GM12891 (cell line): Measurements from ENCODE around the gene FOXD2.

ENCODE experiments used
- DNase-seq: peaks from one replicate; pipeline ENCODE4 v3.0.0; 2011; ENCODE audit warnings: low spot score; ENCODE audit not compliant: insufficient read length
- FAIRE-seq: peaks from 2 replicates; lab custom pipeline; 2011; peaks lifted over from hg19 to GRCh38; lab: Jason Lieb, UNC
- PAX5 ChIP-seq: IDR thresholded peaks from 2 replicates; pipeline ENCODE4 v1.6.1; 2011; ENCODE audit warnings: low read length, moderate library complexity, mild to moderate bottlenecking; ENCODE audit not compliant: insufficient read depth, severe bottlenecking
- POLR2A ChIP-seq: IDR thresholded peaks from 2 replicates; pipeline ENCODE4 v1.6.1; 2011; ENCODE audit warnings: low read depth, low read length, control low read depth
- POLR2AphosphoS5 ChIP-seq: IDR thresholded peaks from 2 replicates; pipeline ENCODE4 v1.6.1; 2011; ENCODE audit warnings: low read depth, low read length, control low read depth
- POU2F2 ChIP-seq: IDR thresholded peaks from 2 replicates; pipeline ENCODE4 v1.6.1; 2011; ENCODE audit warnings: low read depth, mild to moderate bottlenecking, control low read depth, low read length, moderate library complexity
- SPI1 ChIP-seq: IDR thresholded peaks from 2 replicates; pipeline ENCODE4 v1.6.1; 2011; ENCODE audit warnings: low read depth, low read length, control low read depth
- TAF1 ChIP-seq: IDR thresholded peaks from 2 replicates; pipeline ENCODE4 v1.6.1; 2011; ENCODE audit warnings: low read depth, low read length, control low read depth

FOXD2 gene

GRCh38 chr1:47416319-47417169 lies 21.3 kb upstream of the FOXD2 start:
- DNase-seq (peak; percentile 42), FAIRE-seq (no peak)
- TF ChIP-seq TAF1 (no peak), SPI1 (no peak), POU2F2 (no peak), PAX5 (no peak), POLR2A (no peak), POLR2AphosphoS5 (no peak)

DNA sequence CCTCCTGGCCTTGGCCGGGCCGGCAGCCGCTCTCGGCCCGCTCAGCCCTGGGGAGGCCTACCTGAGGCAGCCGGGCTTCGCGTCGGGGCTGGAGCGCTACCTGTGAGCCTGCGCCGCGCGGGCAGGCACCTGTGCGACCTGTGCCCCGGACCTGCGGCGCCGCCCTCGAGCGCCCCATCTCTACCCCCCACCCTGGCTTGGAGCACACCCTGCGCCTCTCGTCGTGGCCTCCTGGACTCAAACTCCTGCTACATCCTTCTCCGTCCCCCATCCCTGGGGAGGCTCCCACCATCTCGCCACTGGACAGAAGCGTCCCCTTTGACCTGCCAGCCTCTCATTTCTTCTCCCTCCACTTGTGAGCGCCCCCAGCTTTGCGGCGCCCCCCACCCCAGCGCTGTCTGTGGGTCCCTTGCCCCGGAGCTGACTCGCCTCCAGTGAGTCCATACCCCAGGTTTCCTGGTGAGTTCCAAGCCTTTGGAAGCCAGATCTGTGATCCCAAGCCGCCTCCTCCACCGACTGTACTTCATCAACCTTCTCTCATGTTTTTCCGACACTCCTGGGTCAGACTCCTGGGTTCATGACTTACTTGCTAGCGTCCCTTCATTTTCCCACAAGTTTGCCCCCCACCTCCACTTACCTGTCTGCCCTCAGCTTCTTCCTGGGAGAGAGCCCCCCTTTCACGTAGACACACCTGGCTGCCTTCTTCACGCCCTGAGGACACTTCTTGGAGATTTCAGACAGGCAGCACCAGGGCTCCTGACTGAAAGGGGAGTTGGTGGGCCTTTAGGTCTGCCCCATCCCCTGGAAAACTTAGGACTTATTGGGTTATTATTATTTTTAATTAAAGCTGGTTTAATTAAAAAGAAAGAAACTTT lies 20.4 kb upstream of the FOXD2 start:
- FAIRE-seq (no peak), DNase-seq (no peak)
- no peak for TF ChIP-seq SPI1
- TF ChIP-seq TAF1, result no peak
- TF ChIP-seq POLR2AphosphoS5, result no peak
- TF ChIP-seq PAX5, result no peak
- no peak for TF ChIP-seq POU2F2
- TF ChIP-seq POLR2A, result no peak

- DNase-seq (no peak), FAIRE-seq (no peak)
- TF ChIP-seq PAX5, result no peak
- TF ChIP-seq POU2F2, result no peak
- TF ChIP-seq POLR2AphosphoS5, result no peak
- no peak for TF ChIP-seq SPI1
- no peak for TF ChIP-seq TAF1
- TF ChIP-seq POLR2A, result no peak
Observed at GRCh38 chr1:47418122-47418521, 19.7 kb upstream of the FOXD2 start.

- no peak for DNase-seq
- no peak for TF ChIP-seq POU2F2
- TF ChIP-seq SPI1, result no peak
- TF ChIP-seq TAF1, result no peak
- no peak for TF ChIP-seq POLR2AphosphoS5
- TF ChIP-seq PAX5, result no peak
- TF ChIP-seq POLR2A, result no peak
- FAIRE-seq, result no peak
Observed at GRCh38 chr1:47418681-47419325, 19.0 kb upstream of the FOXD2 start.

DNA sequence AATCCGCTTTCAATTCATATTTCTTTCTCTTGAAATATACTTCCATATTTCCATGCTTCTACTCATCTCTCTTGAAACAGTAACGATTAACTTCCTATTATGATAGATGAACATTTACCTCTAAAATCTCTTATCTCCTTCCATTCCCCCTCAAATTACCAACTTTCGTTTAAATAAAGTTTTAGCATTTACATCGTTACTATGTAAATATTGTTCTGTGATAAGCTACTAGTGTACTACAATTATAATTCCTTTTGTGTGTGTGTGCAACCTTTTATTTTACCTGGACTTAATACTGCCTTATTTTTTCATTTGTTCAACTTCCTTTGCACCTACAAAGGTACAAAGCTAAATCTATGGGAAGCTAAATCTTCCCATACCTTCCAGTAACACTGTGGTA lies 17.3 kb upstream of the FOXD2 start:
- no peak for TF ChIP-seq POLR2AphosphoS5
- no peak for TF ChIP-seq POLR2A
- TF ChIP-seq POU2F2, result no peak
- TF ChIP-seq SPI1, result no peak
- TF ChIP-seq PAX5, result no peak
- TF ChIP-seq TAF1, result no peak
- DNase-seq, result no peak
- no peak for FAIRE-seq

- no peak for FAIRE-seq
- no peak for DNase-seq
- TF ChIP-seq POLR2AphosphoS5, result no peak
- no peak for TF ChIP-seq SPI1
- TF ChIP-seq PAX5, result no peak
Observed at GRCh38 chr1:47423872-47424271, 14.0 kb upstream of the FOXD2 start.

- DNase-seq (no peak), FAIRE-seq (no peak)
Observed at GRCh38 chr1:47424336-47424982, 13.4 kb upstream of the FOXD2 start.

GRCh38 chr1:47431534-47431933 lies 6.3 kb upstream of the FOXD2 start:
- no peak for FAIRE-seq
- DNase-seq, result no peak
- TF ChIP-seq SPI1, result no peak
- TF ChIP-seq POU2F2, result no peak
- no peak for TF ChIP-seq POLR2AphosphoS5
- no peak for TF ChIP-seq PAX5
- no peak for TF ChIP-seq POLR2A
- no peak for TF ChIP-seq TAF1

More at GRCh38 chr1:47424336-47424982, 13.4 kb upstream of the FOXD2 start:
- TF ChIP-seq POLR2AphosphoS5, result no peak
- no peak for TF ChIP-seq POLR2A
- no peak for TF ChIP-seq PAX5
- TF ChIP-seq POU2F2, result no peak
- no peak for TF ChIP-seq SPI1
- TF ChIP-seq TAF1, result no peak
